ENCODE measurements around the gene OR14K1. TPM values are rescaled to one million over a fixed set of nuclear protein-coding genes. Genes with fewer than 3 reads are reported as not detected.

OR14K1 gene
- polyA plus RNA-seq, 1 of the 3 experiments (the other 2 are of a cell fraction): not detected

- no peak for DNase-seq
These were observed 31.2 kb downstream of the OR14K1 start for GRCh38 chr1:247769603-247770002.

More at GRCh38 chr1:247769603-247770002, 31.2 kb downstream of the OR14K1 start:
- Histone ChIP-seq H3K27ac (ENCODE audit: low read depth in 2 of 2, low read length in 1 of 2) (no peak overlapping the region), H4K20me1 (ENCODE audit: insufficient read depth) (no peaks in the 10 kb centered on the region), H3F3A (replicated peaks; ENCODE audit: insufficient read depth) (no peaks in the 10 kb centered on the region), H3K4me2 (no peak overlapping the region), H2AFZ (ENCODE audit: low read depth) (no peak overlapping the region), H3K27me3 (ENCODE audit: insufficient read depth) (no peaks in the 10 kb centered on the region), H3K79me2 (ENCODE audit: insufficient read depth) (no peaks in the 10 kb centered on the region), H3K9me3 (no peaks in the 10 kb centered on the region), H3K9me2 (0 out of 2 replicates have a peak, but pooled peaks cover 5% of the 10 kb centered on the region), H3K9ac (no peak overlapping the region), H3K36me3 (replicated peaks in 1 of 2; ENCODE audit: control insufficient read depth in 1 of 2, insufficient read depth in 2 of 2, low read length in 1 of 2) (no peaks in the 10 kb centered on the region), H3K4me3 (ENCODE audit: low read depth in 2 of 2, low read length in 1 of 2) (no peak overlapping the region), H3K4me1 (ENCODE audit: control insufficient read depth in 1 of 2, insufficient read depth in 2 of 2, low read depth in 1 of 2, low read length in 1 of 2) (no peaks in the 10 kb centered on the region)
- no peak for TF ChIP-seq GABPA (IDR thresholded peaks at IDR 0.05; ENCODE audit: low read depth)
- TF ChIP-seq TCF12 (IDR thresholded peaks at IDR 0.05): no peak
- no peak for TF ChIP-seq RFX5 (IDR thresholded peaks at IDR 0.05; ENCODE audit: low read length)
- no peak for TF ChIP-seq TEAD4 (IDR thresholded peaks at IDR 0.05; ENCODE audit: borderline replicate concordance, insufficient read depth)
- no peak for TF ChIP-seq NFIC (IDR thresholded peaks at IDR 0.05; ENCODE audit: borderline replicate concordance)
- no peak for TF ChIP-seq POLR2AphosphoS5 (IDR thresholded peaks at IDR 0.05; ENCODE audit: low read depth, low read length)
- TF ChIP-seq, protein P1, sequence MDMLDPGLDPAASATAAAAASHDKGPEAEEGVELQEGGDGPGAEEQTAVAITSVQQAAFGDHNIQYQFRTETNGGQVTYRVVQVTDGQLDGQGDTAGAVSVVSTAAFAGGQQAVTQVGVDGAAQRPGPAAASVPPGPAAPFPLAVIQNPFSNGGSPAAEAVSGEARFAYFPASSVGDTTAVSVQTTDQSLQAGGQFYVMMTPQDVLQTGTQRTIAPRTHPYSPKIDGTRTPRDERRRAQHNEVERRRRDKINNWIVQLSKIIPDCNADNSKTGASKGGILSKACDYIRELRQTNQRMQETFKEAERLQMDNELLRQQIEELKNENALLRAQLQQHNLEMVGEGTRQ (IDR thresholded peaks at IDR 0.05; ENCODE audit: borderline replicate concordance, low read depth, low read length): no peak
- TF ChIP-seq YY1 (IDR thresholded peaks at IDR 0.05; ENCODE audit: low read depth): no peak
- TF ChIP-seq, protein P2, sequence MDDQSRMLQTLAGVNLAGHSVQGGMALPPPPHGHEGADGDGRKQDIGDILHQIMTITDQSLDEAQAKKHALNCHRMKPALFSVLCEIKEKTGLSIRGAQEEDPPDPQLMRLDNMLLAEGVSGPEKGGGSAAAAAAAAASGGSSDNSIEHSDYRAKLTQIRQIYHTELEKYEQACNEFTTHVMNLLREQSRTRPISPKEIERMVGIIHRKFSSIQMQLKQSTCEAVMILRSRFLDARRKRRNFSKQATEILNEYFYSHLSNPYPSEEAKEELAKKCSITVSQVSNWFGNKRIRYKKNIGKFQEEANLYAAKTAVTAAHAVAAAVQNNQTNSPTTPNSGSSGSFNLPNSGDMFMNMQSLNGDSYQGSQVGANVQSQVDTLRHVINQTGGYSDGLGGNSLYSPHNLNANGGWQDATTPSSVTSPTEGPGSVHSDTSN (IDR thresholded peaks at IDR 0.05): no peak
- no peak for TF ChIP-seq IRF3 (IDR thresholded peaks at IDR 0.05; ENCODE audit: low read depth, low read length)
- TF ChIP-seq FOXJ3 (CRISPR knock-in tag; IDR thresholded peaks at IDR 0.05): no peak
- no peak for TF ChIP-seq MEF2A (IDR thresholded peaks at IDR 0.05; ENCODE audit: borderline replicate concordance, low read depth)
- TF ChIP-seq CTCF (IDR thresholded peaks at IDR 0.05): no peak
- no peak for TF ChIP-seq FOSL2 (IDR thresholded peaks at IDR 0.05; ENCODE audit: borderline replicate concordance, low read depth)
- TF ChIP-seq, protein P3, sequence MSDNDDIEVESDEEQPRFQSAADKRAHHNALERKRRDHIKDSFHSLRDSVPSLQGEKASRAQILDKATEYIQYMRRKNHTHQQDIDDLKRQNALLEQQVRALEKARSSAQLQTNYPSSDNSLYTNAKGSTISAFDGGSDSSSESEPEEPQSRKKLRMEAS (IDR thresholded peaks at IDR 0.05; ENCODE audit: low read depth): no peak
- no peak for TF ChIP-seq NRF1 (IDR thresholded peaks at IDR 0.05; ENCODE audit: low read depth, low read length)
- TF ChIP-seq MXI1 (IDR thresholded peaks at IDR 0.05; ENCODE audit: low read depth, low read length): no peak
- CTCF ChIA-PET: no interaction called here
- POLR2A ChIA-PET: no interaction called here

Other genes with a start within 250 kb of the OR14K1 start
- gene OR2C3, start 202.2 kb upstream of the OR14K1 start, polyA plus RNA-seq (2012; rRNA removed): not detected in 2 replicates
- not detected in 2 replicates for gene GCSAML, start 189.5 kb upstream of the OR14K1 start, polyA plus RNA-seq (2012; rRNA removed)
- not detected in 2 replicates for gene OR2G2, start 150.3 kb upstream of the OR14K1 start, polyA plus RNA-seq (2012; rRNA removed)
- not detected in 2 replicates for gene OR2G3, start 133.0 kb upstream of the OR14K1 start, polyA plus RNA-seq (2012; rRNA removed)
- gene OR13G1, start 58.9 kb upstream of the OR14K1 start, polyA plus RNA-seq (2012; rRNA removed): not detected in 2 replicates
- gene OR6F1, start 22.0 kb upstream of the OR14K1 start, polyA plus RNA-seq (2012; rRNA removed): not detected in 2 replicates
- not detected in 2 replicates for gene OR14A2, start 9.5 kb downstream of the OR14K1 start, polyA plus RNA-seq (2012; rRNA removed)
- not detected in 2 replicates for gene OR1C1, start 21.9 kb downstream of the OR14K1 start, polyA plus RNA-seq (2012; rRNA removed)
- gene OR14A16, start 85.5 kb downstream of the OR14K1 start, polyA plus RNA-seq (2012; rRNA removed): not detected in 2 replicates
- gene OR11L1, start 103.3 kb downstream of the OR14K1 start, polyA plus RNA-seq (2012; rRNA removed): not detected in 2 replicates
- 0.13 and 0.35 TPM in 2 replicates for gene TRIM58, start 118.6 kb downstream of the OR14K1 start, polyA plus RNA-seq (2012; rRNA removed)
- 0.13 TPM in 1 of 2 replicates, not detected in the other for gene OR2W3, start 157.0 kb downstream of the OR14K1 start, polyA plus RNA-seq (2012; rRNA removed)
- not detected in 2 replicates for gene OR2T8, start 181.6 kb downstream of the OR14K1 start, polyA plus RNA-seq (2012; rRNA removed)
- gene OR2AJ1, start 186.3 kb downstream of the OR14K1 start, polyA plus RNA-seq (2012; rRNA removed): not detected in 2 replicates
- gene OR2L8, start 210.2 kb downstream of the OR14K1 start, polyA plus RNA-seq (2012; rRNA removed): not detected in 2 replicates
- gene OR2AK2, start 226.6 kb downstream of the OR14K1 start, polyA plus RNA-seq (2012; rRNA removed): 0.06 TPM in 1 of 2 replicates, not detected in the other